H1 (cell line): ENCODE measurements around the gene ZNF789. TPM values are rescaled to one million over a fixed set of nuclear protein-coding genes. Genes with fewer than 3 reads are reported as not detected.

Experiments
- ASH2L ChIP-seq: fragments of 200-600, 300-600 bp; sonication (generic); IDR thresholded peaks from one replicate; pipeline ENCODE4 v1.7.1; 2017; ENCODE audit warnings: low read length
- CTBP2 ChIP-seq: IDR thresholded peaks from 2 replicates; pipeline ENCODE4 v1.7.0; 2011; ENCODE audit warnings: borderline replicate concordance, mild to moderate bottlenecking, moderate library complexity, mixed read lengths, low read length; ENCODE audit not compliant: insufficient read depth, insufficient read length
- GABPA ChIP-seq: IDR thresholded peaks from 2 replicates; pipeline ENCODE4 v1.6.1; 2011; ENCODE audit warnings: mild to moderate bottlenecking, low read length, moderate library complexity, borderline replicate concordance; ENCODE audit not compliant: insufficient read depth
- NANOG ChIP-seq: IDR thresholded peaks from 2 replicates; pipeline ENCODE4 v1.6.1; 2011; ENCODE audit warnings: low read length, low read depth, mild to moderate bottlenecking, inconsistent platforms; ENCODE audit not compliant: insufficient read depth, poor library complexity, severe bottlenecking
- SAP30 ChIP-seq: fragments of 300-600 bp; sonication (generic); IDR thresholded peaks from 2 replicates; pipeline ENCODE4 v1.7.1; 2012; ENCODE audit warnings: low read length, moderate library complexity, mild to moderate bottlenecking, inconsistent platforms; ENCODE audit not compliant: insufficient read depth, insufficient replicate concordance
- polyA plus RNA-seq, 7 experiments: library from polyadenylated mRNA; depleted of rRNA in 3 of 7; stranded (reverse) in 5 of 7; unstranded in 2 of 7; fragments of >200 nt in 5 of 7; fragments of 200-250 nt in 2 of 7; gene quantifications; 1 replicate in 5 of 7; 2 replicates in 1 of 7; 4 replicates in 1 of 7; pipeline versions ENCODE4 v1.2.1 to v1.2.3, GENCODE V29; 2011 to 2013; ENCODE audit warnings: missing spikeins in 2 of 7, mixed read lengths in 2 of 7
- total RNA-seq: library from RNA; stranded (reverse); fragmentation: NEBNext Ultra II Directional; extraction: Animal tissue kit (Norgen Biotek cat#: 25700); gene quantifications from 2 replicates; pipeline ENCODE4 v1.2.1, GENCODE V29; 2021

The ZNF789 gene
- total and polyA plus RNA-seq, 2 of the 8 experiments (the other 6 are each of a cell fraction or from before 2014, with no cell fraction given) = 11.4 to 12.5 TPM

DNA sequence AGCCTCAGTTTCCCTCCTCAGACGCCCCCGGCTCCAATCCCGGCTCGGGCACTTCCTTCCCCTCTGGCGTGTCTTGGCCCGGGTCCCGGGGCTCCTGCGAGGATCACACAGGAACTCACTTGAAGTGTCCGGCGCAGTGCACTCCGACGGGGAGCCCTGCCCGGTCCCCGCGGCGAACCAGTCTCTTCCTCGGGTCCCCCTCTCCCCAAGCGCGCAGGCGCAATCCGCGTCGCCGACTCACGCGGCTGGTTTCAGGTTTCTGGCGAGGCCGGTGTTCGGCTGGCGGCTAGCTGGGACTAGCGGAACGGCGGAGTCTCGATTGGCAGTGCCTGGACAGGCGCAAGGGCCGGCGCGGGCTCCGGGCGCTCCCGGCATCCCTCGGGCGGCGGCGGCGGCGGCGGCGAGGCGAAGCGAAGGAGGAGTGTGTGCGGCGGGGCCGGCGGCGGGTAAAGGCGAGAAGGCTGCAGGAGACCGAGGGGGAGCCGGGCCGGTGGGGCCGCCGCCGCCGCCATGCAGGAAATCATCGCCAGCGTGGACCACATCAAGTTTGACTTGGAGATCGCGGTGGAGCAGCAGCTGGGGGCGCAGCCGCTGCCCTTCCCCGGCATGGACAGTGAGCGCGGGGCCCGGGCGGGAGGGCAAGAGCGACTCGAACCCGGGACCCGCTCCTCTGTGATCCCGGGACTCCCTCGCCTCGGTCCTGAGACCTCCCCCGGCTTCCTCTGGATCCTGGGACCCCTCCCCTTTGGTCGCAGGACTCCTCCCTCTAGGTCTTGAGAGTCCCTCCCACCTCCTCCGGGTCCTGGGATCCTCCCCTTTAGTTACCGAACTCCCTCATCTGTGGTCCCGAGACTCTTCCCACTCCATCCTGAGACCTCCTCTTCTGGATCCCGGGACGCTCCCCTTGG, 33.9 kb upstream of the ZNF789 start, which contains the start of the genes CPSF4 and PTCD1 (continued):
- TF ChIP-seq CTBP2 = no peak
- TF ChIP-seq ASH2L = peak; percentile 76
- no peak for TF ChIP-seq NANOG
- no peak for TF ChIP-seq SAP30
- no peak for TF ChIP-seq GABPA
- TF ChIP-seq, all 59 proteins: peak for 22
